IPS-15b (cell line): Measurements from ENCODE around the gene DEGS2.

Experiments
- H3K27me3 ChIP-seq: one replicate; pipeline ENCODE4 v1.6.1; 2013; ENCODE audit warnings: low read length; ENCODE audit not compliant: control insufficient read depth, insufficient read depth
- H3K36me3 ChIP-seq: one replicate; pipeline ENCODE4 v1.6.1; 2013; ENCODE audit warnings: low read length; ENCODE audit not compliant: control insufficient read depth, insufficient read depth
- H3K4me1 ChIP-seq: one replicate; pipeline ENCODE4 v1.6.1; 2013; ENCODE audit warnings: mild to moderate bottlenecking, low read length; ENCODE audit not compliant: control insufficient read depth, insufficient read depth
- H3K4me3 ChIP-seq: one replicate; pipeline ENCODE4 v1.5.1; 2013; ENCODE audit warnings: low read depth, low read length
- H3K9ac ChIP-seq: one replicate; pipeline ENCODE4 v1.6.1; 2013; ENCODE audit warnings: low read depth, mild to moderate bottlenecking, low read length
- H3K9me3 ChIP-seq: one replicate; pipeline ENCODE4 v1.6.1; 2013; ENCODE audit warnings: mild to moderate bottlenecking, low read length; ENCODE audit not compliant: control insufficient read depth, insufficient read depth

DEGS2 gene

GRCh38 chr14:100104006-100104352 is 55.5 kb downstream of the DEGS2 start:
- no peaks in the 10 kb centered on the region for H3K36me3 ChIP-seq
- no peak overlapping the region for H3K9ac ChIP-seq
- H3K9me3 ChIP-seq: no peaks in the 10 kb centered on the region
- H3K4me1 ChIP-seq: no peaks in the 10 kb centered on the region
- no peak overlapping the region for H3K4me3 ChIP-seq
- no peaks in the 10 kb centered on the region for H3K27me3 ChIP-seq

GRCh38 chr14:100103250-100104005 is 56.0 kb downstream of the DEGS2 start:
- Histone ChIP-seq H3K27me3 (no peaks in the 10 kb centered on the region), H3K36me3 (no peaks in the 10 kb centered on the region), H3K9me3 (no peaks in the 10 kb centered on the region), H3K4me3 (no peak overlapping the region), H3K9ac (no peak overlapping the region), H3K4me1 (no peaks in the 10 kb centered on the region)

- Histone ChIP-seq H3K4me1 (no peaks in the 10 kb centered on the region), H3K9me3 (no peaks in the 10 kb centered on the region), H3K4me3 (no peak overlapping the region), H3K27me3 (no peaks in the 10 kb centered on the region), H3K36me3 (no peaks in the 10 kb centered on the region), H3K9ac (no peak overlapping the region)
Measured at GRCh38 chr14:100102156-100102785, 57.2 kb downstream of the DEGS2 start.

DNA sequence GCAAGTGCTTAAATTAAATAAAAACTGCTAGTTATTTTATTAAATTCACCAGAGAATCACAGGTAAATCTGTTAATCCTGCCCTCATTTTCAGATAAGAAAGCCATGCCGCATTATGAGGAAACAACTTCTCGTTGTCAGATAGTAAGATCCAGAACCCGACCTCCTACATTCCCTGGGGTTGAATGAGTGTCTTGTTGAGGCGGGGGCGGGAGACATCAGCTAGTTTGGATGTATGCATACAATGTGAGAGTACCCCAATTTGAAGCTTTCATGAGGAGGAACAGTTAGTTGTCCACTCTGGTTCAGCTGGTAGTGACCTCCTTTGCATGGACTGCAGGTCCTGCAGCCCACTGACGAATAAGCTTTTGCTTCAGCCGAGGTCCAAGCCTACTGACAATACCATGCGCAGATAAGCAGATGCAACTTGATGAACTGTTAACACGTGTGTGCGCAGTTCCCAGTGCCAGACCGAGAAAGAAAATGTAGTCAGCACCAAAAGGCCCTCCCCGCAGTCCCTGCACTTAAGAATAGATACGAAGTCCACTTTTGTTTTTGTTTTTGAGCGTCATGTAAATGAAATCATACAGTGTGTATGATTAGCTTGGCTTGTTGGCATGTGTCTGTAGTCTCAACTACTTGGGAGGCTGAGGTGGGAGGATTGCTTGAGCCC is 59.3 kb downstream of the DEGS2 start:
- Histone ChIP-seq H3K9me3 (no peaks in the 10 kb centered on the region), H3K9ac (no peak overlapping the region), H3K27me3 (no peaks in the 10 kb centered on the region), H3K36me3 (no peaks in the 10 kb centered on the region), H3K4me1 (no peaks in the 10 kb centered on the region), H3K4me3 (no peak overlapping the region)

- H3K4me3 ChIP-seq: no peak overlapping the region
- no peaks in the 10 kb centered on the region for H3K36me3 ChIP-seq
- H3K9ac ChIP-seq: no peak overlapping the region
- no peaks in the 10 kb centered on the region for H3K9me3 ChIP-seq
- no peaks in the 10 kb centered on the region for H3K4me1 ChIP-seq
- H3K27me3 ChIP-seq: no peaks in the 10 kb centered on the region
Measured at GRCh38 chr14:100098171-100098570, 61.3 kb downstream of the DEGS2 start.

DNA sequence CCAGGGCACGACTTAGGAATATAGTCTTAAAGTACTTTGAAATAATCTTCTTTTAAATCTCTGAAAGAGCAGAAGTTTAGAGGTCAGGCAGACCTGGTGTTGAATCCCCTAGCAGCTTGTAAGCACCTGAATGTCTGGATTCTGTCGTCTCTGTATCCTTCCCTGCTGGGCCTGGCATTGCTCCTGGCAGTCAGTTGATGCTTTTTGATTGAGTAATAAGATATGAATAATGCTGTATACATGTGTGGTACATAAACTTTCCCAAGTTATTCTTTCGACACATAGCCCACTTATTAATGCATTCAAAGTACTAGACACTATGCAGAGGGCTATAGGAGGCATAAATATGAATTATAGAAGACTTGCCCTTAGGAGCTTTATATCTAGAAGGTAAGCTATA is 62.8 kb downstream of the DEGS2 start:
- H3K36me3 ChIP-seq: no peaks in the 10 kb centered on the region

More for the DNA sequence above, 62.8 kb downstream of the DEGS2 start:
- H3K9ac ChIP-seq: no peak overlapping the region
- H3K4me3 ChIP-seq: no peak overlapping the region
- no peaks in the 10 kb centered on the region for H3K4me1 ChIP-seq
- H3K27me3 ChIP-seq: no peaks in the 10 kb centered on the region
- no peaks in the 10 kb centered on the region for H3K9me3 ChIP-seq
